GM18873 (cell line): ENCODE data around the gene KLHL41.
"Not testable (repeated sequence)": the region's sequence is repeated elsewhere in the genome, so short reads cannot be mapped to it uniquely, and the experiment has no call there.

Experiments used
- ATAC-seq: cut with Tn5 transposase; IDR thresholded peaks from one replicate; pipeline ENCODE4 v1.9.1; 2021; ENCODE audit warnings: mild to moderate bottlenecking, moderate library complexity, moderate number of reproducible peaks; ENCODE audit not compliant: unreplicated experiment, low FRiP score

Gene KLHL41

GRCh38 chr2:169570752-169571151, 61.2 kb downstream of the KLHL41 start:
- ATAC-seq: not testable (repeated sequence)

GRCh38 chr2:169571571-169571970, 62.1 kb downstream of the KLHL41 start:
- no peak for ATAC-seq

DNA sequence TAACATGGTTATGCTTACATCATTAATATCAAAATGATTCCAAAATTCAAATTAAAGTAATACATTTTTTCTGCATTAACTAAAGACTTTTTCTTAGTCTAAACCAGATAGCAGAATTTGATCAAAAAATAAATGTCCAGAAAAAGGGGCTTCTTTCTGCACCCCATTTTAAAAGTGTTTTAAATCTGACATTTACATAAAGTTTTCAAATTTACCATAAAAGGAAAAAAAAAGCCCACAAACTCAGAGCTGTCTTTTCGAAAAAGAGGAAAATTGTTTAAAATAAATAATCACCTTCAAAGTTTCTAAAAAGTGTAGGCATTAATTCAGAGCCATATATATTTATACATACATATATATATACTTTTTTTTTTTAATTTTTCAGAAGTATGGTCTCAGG, 62.7 kb downstream of the KLHL41 start:
- ATAC-seq: no peak

GRCh38 chr2:169572821-169573159, 63.3 kb downstream of the KLHL41 start:
- no peak for ATAC-seq

DNA sequence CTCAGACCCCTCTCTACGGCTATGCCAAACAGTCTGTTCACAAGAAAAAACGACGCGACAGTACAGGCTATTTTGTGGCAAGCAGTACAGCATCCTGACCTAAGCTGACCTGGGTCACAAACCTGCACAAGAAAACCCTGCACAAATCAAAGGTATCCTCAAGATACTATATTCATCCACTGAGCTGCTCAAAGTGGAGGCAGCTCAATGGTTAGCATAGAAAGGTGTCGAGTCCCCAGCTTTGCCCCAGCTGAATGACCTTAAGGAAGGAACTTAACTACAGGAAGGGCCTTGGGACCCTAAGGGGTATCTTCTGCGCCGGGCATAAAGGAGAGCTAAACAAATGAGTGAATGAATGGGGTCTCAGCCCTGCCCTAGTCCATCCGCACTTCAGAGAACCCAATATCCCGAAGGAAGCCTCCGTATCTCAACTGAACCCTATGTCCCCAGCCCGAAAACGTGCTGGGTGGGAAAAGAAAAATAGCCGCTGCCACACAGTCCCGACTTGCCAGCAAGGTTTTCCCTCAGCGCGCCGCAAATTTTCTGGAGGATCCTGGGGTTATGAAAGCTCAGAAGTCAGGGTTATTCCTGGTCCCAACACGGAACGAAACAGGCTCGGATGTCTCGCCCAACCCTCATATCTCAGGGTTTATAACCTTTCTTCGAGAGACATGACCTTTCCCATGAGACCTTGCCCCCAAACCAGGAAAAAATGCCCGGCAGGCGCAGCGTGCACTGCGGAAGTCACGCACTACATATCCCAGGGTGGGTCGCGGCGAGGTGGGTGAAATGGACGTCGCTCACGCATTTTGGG, 63.9 kb downstream of the KLHL41 start, which contains the start of gene FASTKD1:
Gene FASTKD1 (minus strand): TSS at position 706 of the 814 bp plus-strand sequence. CDS start 1,836 bp downstream, outside the sequence.
- ATAC-seq: peak; percentile 98

DNA sequence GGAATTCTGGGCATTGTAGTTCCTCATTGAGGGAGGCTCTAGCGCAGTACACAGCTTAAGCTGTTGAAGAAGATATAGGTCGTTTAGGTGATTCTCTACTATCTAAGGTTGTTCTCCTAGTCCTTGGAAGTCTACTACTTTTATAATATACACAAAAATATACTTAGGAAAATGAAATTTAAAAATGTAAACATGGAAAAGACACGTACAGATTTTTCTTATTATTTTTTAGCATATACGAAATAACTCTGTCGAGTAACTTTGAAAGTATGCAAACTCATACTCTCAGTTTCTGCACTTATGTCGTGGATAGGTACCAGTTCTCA, 64.4 kb downstream of the KLHL41 start:
- ATAC-seq: no peak

DNA sequence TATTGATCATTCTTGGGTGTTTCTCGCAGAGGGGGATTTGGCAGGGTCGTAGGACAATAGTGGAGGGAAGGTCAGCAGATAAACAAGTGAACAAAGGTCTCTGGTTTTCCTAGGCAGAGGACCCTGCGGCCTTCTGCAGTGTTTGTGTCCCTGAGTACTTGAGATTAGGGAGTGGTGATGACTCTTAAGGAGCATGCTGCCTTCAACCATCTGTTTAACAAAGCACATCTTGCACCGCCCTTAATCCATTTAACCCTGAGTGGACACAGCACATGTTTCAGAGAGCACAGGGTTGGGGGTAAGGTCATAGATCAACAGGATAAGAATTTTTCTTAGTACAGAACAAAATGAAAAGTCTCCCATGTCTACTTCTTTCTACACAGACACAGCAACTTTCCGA, 65.0 kb downstream of the KLHL41 start:
- not testable (repeated sequence) for ATAC-seq

GRCh38 chr2:169575264-169575663, 65.8 kb downstream of the KLHL41 start:
- not testable (repeated sequence) for ATAC-seq
